ENCODE results near the gene CGRRF1.

GRCh38 chr14:54554401-54554800 lies 44.7 kb downstream of the CGRRF1 start:
- TF ChIP-seq, protein P1, sequence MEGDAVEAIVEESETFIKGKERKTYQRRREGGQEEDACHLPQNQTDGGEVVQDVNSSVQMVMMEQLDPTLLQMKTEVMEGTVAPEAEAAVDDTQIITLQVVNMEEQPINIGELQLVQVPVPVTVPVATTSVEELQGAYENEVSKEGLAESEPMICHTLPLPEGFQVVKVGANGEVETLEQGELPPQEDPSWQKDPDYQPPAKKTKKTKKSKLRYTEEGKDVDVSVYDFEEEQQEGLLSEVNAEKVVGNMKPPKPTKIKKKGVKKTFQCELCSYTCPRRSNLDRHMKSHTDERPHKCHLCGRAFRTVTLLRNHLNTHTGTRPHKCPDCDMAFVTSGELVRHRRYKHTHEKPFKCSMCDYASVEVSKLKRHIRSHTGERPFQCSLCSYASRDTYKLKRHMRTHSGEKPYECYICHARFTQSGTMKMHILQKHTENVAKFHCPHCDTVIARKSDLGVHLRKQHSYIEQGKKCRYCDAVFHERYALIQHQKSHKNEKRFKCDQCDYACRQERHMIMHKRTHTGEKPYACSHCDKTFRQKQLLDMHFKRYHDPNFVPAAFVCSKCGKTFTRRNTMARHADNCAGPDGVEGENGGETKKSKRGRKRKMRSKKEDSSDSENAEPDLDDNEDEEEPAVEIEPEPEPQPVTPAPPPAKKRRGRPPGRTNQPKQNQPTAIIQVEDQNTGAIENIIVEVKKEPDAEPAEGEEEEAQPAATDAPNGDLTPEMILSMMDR (IDR thresholded peaks at IDR 0.05): no peak
- TF ChIP-seq POLR2A (IDR thresholded peaks at IDR 0.05) (no peak), EP300 (IDR thresholded peaks at IDR 0.05) (no peak)

All from ovary (tissue), 3 donors.